Uterus (tissue), 4 donors: ENCODE measurements around the gene MT3. TPM values are rescaled to one million over a fixed set of nuclear protein-coding genes. Genes with fewer than 3 reads are reported as not detected.

Experiments used
- DNase-seq, 2 donors: peaks; one replicate each; pipeline ENCODE4 v3.0.0-alpha.2; 2019 to 2020
- H3K27ac ChIP-seq, 2 donors: fragments of 200-600 bp; sonication (generic); 1 replicate in 1 of 2; 2 replicates in 1 of 2; pipeline ENCODE4 v1.5.1; 2016 to 2018
- H3K27me3 ChIP-seq, 2 donors: fragments of 200-600 bp; sonication (generic); one replicate each; pipeline ENCODE4 v1.5.1; 2018 to 2019; ENCODE audit warnings: control low read depth in 1 of 2
- H3K36me3 ChIP-seq, 2 donors: fragments of 200-600 bp; sonication (generic); one replicate each; pipeline ENCODE4 v1.5.1; 2019; ENCODE audit warnings: control low read depth in 1 of 2
- H3K4me1 ChIP-seq, 2 donors: fragments of 200-600 bp; sonication (generic); one replicate each; pipeline ENCODE4 v1.5.1; 2018 to 2019; ENCODE audit warnings: control low read depth in 1 of 2
- H3K4me3 ChIP-seq, 2 donors: fragments of 200-600 bp; sonication (generic); 1 replicate in 1 of 2; 2 replicates in 1 of 2; pipeline ENCODE4 v1.5.1; 2018 to 2019; ENCODE audit warnings: mild to moderate bottlenecking in 1 of 2
- H3K9me3 ChIP-seq, 2 donors: fragments of 200-600 bp; sonication (generic); one replicate each; pipeline ENCODE4 v1.5.1; 2019; ENCODE audit warnings: control low read depth in 1 of 2
- POLR2A ChIP-seq, 2 donors: fragments of 450-650 bp; IDR thresholded peaks; one replicate each; pipeline ENCODE4 v1.6.1; 2016; ENCODE audit warnings: antibody characterized with exemption in 2 of 2, mild to moderate bottlenecking in 1 of 2, moderate library complexity in 1 of 2
- intact Hi-C: fragments of 100-400 bp; cut with DNase I; formaldehyde crosslinking; loops from one replicate; pipeline ENCODE4 v1.15.1; 2023; ENCODE audit warnings: low total_unique reads
- total RNA-seq, 4 donors: library from RNA; depleted of rRNA in 3 of 4; stranded (reverse); fragments of >200 nt in 3 of 4; gene quantifications; one replicate each; pipeline versions ENCODE4 v1.1.0 to v1.2.4, GENCODE V29; 2014 to 2023
- TF ChIP-seq, protein P1 (sequence below), 4 experiments: fragments of 200-600 bp in 2 of 4; fragments of 450-650 bp in 2 of 4; sonication (generic) in 2 of 4; IDR thresholded peaks; one replicate each; pipeline ENCODE4 v1.5.1; 2016 to 2019; ENCODE audit warnings: antibody characterized with exemption in 4 of 4, mild to moderate bottlenecking in 2 of 4, moderate library complexity in 1 of 4
- donor health status: DM: yes; HTN: yes; CAD: no.

The MT3 gene
- total RNA-seq, 4 donors from 2014 or later, result not detected

DNA sequence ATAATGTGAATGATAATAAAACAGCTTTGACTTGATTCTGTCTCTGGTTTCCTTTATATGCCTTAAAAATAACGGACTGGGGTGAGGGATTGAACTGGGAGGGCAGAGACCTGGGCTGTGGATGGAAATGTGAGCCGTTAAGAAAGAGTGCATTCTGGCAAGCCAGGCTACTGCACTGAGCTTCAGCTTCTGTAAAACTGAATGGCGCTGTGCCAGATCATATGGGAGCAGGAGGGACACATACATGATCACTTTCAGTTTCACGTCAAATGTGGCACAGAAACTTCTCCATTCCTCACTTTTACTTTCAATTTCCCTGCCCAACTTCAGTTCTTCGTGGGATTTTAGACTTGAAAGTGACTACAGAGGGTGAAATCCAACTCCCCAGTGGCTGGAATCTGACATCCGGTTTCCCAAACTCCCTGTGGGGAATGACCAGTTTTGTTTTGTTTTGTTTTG, 20.2 kb downstream of the MT3 start:
- Histone ChIP-seq H3K4me3 (peak overlapping the region; percentile 49 to 58), H3K27me3 (no peaks in the 10 kb centered on the region), H3K27ac (peak overlapping the region; percentile 95 to 97), H3K36me3 (no peaks in the 10 kb centered on the region), H3K4me1 (peaks cover 7 to 14% of the 10 kb centered on the region in 2 donors), H3K9me3 (no peaks in the 10 kb centered on the region)
- TF ChIP-seq, protein P1, sequence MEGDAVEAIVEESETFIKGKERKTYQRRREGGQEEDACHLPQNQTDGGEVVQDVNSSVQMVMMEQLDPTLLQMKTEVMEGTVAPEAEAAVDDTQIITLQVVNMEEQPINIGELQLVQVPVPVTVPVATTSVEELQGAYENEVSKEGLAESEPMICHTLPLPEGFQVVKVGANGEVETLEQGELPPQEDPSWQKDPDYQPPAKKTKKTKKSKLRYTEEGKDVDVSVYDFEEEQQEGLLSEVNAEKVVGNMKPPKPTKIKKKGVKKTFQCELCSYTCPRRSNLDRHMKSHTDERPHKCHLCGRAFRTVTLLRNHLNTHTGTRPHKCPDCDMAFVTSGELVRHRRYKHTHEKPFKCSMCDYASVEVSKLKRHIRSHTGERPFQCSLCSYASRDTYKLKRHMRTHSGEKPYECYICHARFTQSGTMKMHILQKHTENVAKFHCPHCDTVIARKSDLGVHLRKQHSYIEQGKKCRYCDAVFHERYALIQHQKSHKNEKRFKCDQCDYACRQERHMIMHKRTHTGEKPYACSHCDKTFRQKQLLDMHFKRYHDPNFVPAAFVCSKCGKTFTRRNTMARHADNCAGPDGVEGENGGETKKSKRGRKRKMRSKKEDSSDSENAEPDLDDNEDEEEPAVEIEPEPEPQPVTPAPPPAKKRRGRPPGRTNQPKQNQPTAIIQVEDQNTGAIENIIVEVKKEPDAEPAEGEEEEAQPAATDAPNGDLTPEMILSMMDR (IDR thresholded peaks at IDR 0.05), result peak in 1 of 4 experiments; percentile 20
- TF ChIP-seq POLR2A (IDR thresholded peaks at IDR 0.05), result no peak
- DNase-seq, result peak in 1 of 2 donors; percentile 74
- intact Hi-C loops, result no loop called here

DNA sequence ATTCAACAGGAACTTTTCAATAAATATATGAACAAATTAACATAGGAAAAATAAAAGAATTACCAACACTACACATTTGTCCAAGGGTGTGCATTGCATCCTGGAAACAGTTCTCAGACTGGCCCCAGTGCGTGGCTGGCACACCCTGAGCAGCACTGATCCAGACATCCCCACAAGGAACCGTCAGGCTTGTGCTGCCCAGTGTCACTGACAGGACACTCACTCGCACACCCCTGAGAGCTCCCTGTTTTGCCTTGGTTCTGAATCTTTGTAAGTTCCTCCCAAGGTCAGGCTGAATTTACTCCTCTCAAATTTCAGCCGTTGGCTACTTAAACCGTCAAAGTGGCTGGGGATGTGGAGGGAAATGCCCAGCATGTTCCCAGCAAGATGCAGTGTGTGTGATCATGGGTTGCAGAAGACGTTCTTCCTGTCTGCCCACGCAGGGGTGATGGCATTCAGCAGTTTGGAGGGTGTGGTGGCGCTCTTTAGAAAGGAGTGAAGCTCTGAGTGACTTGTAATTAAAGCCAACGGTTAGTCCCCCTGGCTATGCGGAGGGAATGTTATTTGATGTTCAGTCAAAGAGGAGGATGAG, 20.8 kb downstream of the MT3 start:
- Histone ChIP-seq H3K27me3 (no peaks in the 10 kb centered on the region), H3K4me1 (peaks cover 7 to 14% of the 10 kb centered on the region in 2 donors), H3K9me3 (no peaks in the 10 kb centered on the region), H3K4me3 (peak overlapping the region; percentile 49 to 58), H3K27ac (peak overlapping the region; percentile 95 to 97), H3K36me3 (no peaks in the 10 kb centered on the region)
- no peak for TF ChIP-seq POLR2A (IDR thresholded peaks at IDR 0.05)
- TF ChIP-seq, protein P1 (IDR thresholded peaks at IDR 0.05), result no peak
- intact Hi-C loops, result no loop called here
- peak; percentile 40 to 47 for DNase-seq

DNA sequence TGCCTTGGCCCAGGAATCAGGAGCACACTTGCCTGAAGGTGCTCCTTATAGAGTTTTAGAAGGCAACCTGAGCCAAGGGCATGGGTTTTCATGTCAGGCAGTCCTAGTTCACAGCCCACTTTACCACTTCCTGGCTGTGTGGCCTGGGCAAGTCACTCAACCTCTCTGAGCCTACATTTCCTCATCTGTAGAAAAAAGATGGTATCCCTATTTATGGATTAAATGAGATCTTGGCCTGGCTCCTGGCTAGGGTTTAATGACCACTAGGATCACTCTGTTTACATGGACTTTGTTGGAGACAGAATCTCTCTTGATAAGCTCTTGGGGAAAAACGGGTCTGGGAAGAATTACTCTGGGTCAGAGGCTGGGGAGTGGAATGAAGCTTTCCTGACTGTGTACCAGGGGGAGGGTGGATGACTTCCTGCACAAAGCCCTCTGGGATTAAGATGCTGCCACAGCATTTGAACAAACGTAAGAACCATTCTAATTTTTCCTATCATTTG, 21.3 kb downstream of the MT3 start:
- no peak for TF ChIP-seq POLR2A (IDR thresholded peaks at IDR 0.05)
- TF ChIP-seq, protein P1 (IDR thresholded peaks at IDR 0.05), result no peak
- peaks cover 7 to 14% of the 10 kb centered on the region in 2 donors for H3K4me1 ChIP-seq
- intact Hi-C loops, result no loop called here
- peak overlapping the region; percentile 95 to 97 for H3K27ac ChIP-seq
- no peaks in the 10 kb centered on the region for H3K27me3 ChIP-seq
- H3K36me3 ChIP-seq, result no peaks in the 10 kb centered on the region
- H3K9me3 ChIP-seq, result no peaks in the 10 kb centered on the region
- no peak for DNase-seq
- H3K4me3 ChIP-seq, result no peak overlapping the region

DNA sequence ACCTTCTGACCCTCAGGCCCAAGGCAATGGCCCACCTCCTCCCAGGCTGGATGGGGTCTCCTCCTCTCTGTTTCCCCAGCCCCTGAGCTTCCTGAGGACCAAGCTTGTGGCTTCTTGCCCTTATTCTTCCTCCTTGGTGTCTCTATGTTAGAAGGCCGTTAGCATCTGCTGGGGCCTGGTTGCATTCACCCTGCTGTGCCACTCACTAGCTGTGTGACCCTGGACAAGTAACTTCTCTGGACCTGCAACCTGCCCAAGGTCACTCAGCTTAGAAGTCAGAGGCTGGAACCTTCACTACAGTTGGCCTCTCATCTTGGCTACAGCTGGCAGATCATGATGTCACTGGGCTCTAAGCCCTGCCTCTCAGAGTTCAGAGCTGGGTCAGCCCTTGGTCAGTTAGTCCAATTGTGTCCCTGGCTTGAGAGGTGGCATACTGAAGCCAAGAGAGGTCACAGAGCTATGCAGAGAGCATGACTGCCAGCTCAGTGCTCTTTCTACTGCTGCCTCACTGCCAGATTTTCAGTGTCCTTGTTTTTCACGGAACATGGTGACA, 22.0 kb downstream of the MT3 start:
- peak overlapping the region; percentile 95 to 97 for H3K27ac ChIP-seq
- H3K4me1 ChIP-seq, result peaks cover 2 to 14% of the 10 kb centered on the region in 2 donors
- no peak for TF ChIP-seq POLR2A (IDR thresholded peaks at IDR 0.05)
- TF ChIP-seq, protein P1 (IDR thresholded peaks at IDR 0.05), result no peak
- intact Hi-C loops, result no loop called here
- no peaks in the 10 kb centered on the region for H3K36me3 ChIP-seq
- H3K9me3 ChIP-seq, result no peaks in the 10 kb centered on the region
- peak; percentile 46 to 48 for DNase-seq
- H3K27me3 ChIP-seq, result no peaks in the 10 kb centered on the region
- no peak overlapping the region for H3K4me3 ChIP-seq

DNA sequence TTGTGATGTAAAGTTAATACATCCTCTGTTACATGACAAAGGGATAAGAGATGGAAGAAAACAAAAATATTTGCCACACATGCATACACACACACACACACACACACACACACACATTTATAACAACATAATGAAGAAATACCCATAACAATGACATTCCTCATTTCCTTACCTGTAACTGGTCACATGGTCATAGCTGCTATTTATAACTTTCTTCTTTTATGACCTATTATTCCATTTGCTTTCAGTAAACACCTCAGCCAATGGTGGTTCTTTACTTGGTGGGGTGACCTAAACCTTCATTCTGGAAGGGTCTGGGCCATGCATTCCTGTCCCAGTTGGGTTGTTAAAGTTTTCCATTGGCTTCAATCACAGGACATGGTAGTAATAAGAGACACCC, 24.4 kb downstream of the MT3 start:
- Histone ChIP-seq H3K27ac (no peak overlapping the region), H3K9me3 (no peaks in the 10 kb centered on the region), H3K4me1 (peaks cover 6 to 7% of the 10 kb centered on the region in 2 donors), H3K36me3 (no peaks in the 10 kb centered on the region), H3K27me3 (no peaks in the 10 kb centered on the region), H3K4me3 (no peak overlapping the region)
- intact Hi-C loops, result no loop called here
- TF ChIP-seq, protein P1 (IDR thresholded peaks at IDR 0.05), result no peak
- TF ChIP-seq POLR2A (IDR thresholded peaks at IDR 0.05), result no peak
- DNase-seq, result no peak
